SK-N-MC (cell line): Measurements from ENCODE around the gene ARMC6.

Experiments
- EZH2 ChIP-seq: fragments of 200-600 bp; sonication (generic); IDR thresholded peaks from one replicate; pipeline ENCODE4 v1.6.1; 2017; ENCODE audit warnings: antibody characterized with exemption
- POLR2AphosphoS5 ChIP-seq: IDR thresholded peaks from 2 replicates; pipeline ENCODE4 v1.6.1; 2012; ENCODE audit warnings: mild to moderate bottlenecking, low read depth, low read length, borderline replicate concordance

GRCh38 chr19:19061506-19061905 is 28.1 kb downstream of the ARMC6 start:
- no peak for TF ChIP-seq POLR2AphosphoS5
- no peak for TF ChIP-seq EZH2
